Glomerular endothelial cell (primary cell): ENCODE results near the gene SHROOM3. TPM values are rescaled to one million over a fixed set of nuclear protein-coding genes. Genes with fewer than 3 reads are reported as not detected.

ENCODE experiments used
- DNase-seq: peaks from one replicate; pipeline ENCODE4 v3.0.0-alpha.2; 2011; ENCODE audit warnings: low read depth, low spot score; ENCODE audit errors: extremely low read depth
- total RNA-seq: library from RNA; depleted of rRNA; stranded (reverse); fragments of >200 nt; gene quantifications from 2 replicates; pipeline ENCODE4 v1.2.3, GENCODE V29; 2015

The SHROOM3 gene
- total RNA-seq, 1 donor from 2014 or later: 3.8 TPM

DNA sequence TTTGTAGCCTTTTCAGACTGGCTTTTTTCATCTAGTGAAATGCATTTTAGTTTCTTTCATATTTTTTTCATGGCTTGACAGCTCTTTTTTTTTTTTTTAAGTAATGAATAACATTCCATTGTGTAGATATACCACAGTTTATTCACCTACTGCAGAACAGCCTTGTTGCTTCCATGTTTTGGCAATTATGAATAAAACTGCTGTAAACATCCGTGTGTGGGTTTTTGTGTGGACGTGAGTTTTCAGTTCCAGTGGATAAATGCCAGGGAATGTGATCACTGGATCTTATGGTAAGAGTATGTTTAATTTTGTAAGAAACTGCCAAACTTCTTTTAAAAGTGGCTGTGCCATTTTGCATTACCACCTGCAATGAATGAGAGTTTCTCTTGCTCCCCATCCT, 302.2 kb downstream of the SHROOM3 start:
- no peak for DNase-seq

DNA sequence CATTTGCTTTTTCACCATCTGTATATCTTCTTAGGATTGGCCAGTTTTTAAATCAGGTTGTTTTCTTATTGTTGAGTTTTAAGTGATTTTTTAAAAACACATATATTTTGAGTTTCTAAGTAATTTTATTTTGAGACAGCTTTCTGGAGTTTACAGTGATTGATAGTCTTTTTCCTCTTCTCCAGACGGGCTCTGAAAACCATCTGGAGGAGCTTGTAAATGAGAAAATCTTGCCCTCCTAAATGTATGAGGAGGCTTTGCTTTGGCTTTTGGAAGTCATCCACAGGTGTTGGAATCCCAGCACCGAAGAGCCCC, 302.7 kb downstream of the SHROOM3 start:
- no peak for DNase-seq

- DNase-seq: no peak
Observed at GRCh38 chr4:76738086-76738931, 303.3 kb downstream of the SHROOM3 start.

GRCh38 chr4:76740192-76740591, 305.2 kb downstream of the SHROOM3 start:
- DNase-seq: no peak

DNA sequence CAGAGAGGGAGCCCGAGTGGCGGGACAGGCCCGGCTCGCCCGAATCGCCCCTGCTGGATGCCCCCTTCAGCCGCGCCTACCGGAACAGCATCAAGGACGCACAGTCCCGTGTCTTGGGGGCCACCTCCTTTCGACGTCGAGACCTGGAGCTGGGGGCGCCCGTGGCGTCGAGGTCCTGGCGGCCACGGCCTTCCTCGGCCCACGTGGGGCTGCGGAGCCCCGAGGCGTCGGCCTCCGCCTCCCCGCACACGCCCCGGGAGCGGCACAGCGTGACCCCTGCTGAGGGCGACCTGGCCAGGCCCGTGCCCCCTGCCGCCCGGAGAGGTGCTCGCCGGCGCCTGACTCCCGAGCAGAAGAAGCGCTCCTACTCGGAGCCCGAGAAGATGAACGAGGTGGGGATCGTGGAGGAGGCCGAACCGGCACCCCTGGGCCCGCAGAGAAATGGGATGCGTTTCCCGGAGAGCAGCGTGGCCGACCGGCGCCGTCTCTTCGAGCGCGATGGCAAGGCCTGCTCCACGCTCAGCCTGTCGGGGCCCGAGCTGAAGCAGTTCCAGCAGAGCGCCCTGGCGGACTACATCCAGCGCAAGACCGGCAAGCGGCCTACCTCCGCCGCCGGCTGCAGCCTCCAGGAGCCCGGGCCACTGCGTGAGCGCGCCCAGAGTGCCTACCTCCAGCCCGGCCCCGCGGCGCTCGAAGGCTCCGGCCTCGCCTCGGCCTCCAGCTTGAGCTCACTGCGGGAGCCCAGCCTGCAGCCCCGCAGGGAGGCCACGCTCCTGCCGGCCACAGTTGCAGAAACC, 306.0 kb downstream of the SHROOM3 start:
- DNase-seq: no peak

DNA sequence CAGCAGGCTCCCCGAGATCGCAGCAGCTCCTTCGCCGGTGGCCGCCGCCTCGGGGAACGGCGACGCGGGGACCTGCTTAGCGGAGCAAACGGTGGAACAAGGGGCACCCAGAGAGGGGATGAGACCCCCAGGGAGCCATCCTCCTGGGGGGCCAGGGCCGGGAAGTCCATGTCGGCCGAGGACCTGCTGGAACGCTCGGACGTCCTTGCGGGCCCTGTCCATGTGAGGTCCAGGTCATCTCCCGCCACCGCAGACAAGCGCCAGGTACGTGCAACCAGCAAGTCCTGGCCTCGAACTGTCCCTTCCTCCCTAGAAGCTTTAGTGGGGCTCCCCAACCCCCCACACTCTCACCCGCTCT, 306.6 kb downstream of the SHROOM3 start:
- DNase-seq: no peak

- DNase-seq: no peak
Observed at GRCh38 chr4:76744241-76744921, 309.4 kb downstream of the SHROOM3 start.

DNA sequence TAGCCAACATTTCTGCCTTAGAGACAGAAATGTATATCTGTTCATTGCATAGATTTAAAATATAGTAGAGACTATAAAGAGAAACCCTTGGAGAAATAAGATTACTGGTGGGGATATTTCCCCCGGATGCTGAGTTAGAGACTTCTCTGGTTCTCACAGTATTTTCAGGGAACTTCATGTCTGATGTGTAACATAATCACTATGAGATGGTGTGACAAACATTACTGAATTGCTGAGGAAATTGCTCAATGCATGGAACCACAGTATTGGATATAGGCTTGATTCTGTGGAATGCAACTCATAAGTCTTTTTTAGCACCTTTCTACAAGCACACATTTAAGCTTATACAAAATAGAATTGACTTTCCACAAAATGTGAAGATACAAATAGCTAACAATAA, 310.2 kb downstream of the SHROOM3 start:
- no peak for DNase-seq

GRCh38 chr4:76747563-76747962, 312.5 kb downstream of the SHROOM3 start:
- DNase-seq: no peak

GRCh38 chr4:76748649-76749048, 313.6 kb downstream of the SHROOM3 start:
- DNase-seq: no peak

GRCh38 chr4:76749355-76749754, 314.3 kb downstream of the SHROOM3 start:
- DNase-seq: no peak

GRCh38 chr4:76750716-76751115, 315.7 kb downstream of the SHROOM3 start:
- DNase-seq: no peak

DNA sequence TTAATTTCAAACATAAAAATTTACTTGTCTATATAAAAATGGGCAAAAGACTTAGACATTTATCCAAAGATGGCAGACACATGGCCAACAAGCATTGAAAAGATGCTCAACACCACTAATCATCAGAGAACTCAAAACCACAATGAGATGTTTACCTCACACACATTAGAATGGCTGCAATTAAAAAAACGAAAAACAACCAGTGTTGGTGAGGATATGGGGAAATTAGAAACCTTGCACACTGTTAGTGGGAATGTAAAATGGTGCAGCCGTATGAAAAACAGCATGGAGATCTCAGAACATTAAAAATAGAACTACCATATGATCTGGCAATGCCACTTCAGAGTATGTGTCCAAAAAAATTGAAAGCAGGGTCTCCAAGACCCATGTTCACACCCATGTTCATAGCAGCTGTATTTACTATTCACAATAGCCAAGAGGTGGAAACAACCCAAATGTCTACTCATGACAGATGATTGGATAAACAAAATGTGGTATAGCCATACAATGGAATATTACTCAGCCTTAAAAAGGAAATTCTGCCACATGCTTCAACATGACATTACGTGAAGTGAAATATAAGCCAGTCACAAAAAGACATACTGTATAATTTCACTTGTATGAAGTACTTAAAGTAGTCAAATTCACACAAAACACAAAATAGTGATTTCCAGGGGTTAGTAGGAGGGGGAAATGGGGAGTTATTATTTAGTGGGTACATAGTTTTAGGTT, 316.7 kb downstream of the SHROOM3 start:
- no peak for DNase-seq

- no peak for DNase-seq
Observed at GRCh38 chr4:76752861-76753501, 318.0 kb downstream of the SHROOM3 start.

DNA sequence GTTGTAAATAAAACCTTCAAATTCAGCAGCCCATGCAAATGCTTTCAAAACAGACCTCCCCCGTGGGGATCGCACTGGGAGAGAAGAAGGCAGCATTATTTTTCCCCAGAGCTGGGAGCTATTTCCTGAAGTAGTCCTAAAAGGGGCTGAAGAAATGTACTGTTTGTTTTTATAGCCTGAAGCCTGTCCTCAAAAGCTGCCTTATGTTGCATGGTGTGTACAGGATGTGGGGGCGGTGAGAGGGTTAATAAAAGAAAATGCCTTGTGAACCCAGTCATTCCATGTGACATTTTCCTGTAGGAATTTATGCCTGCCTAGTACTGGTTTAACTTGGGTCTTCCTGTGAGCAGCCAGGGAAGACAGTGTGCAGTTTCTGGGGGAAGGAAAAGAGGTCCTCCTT, 318.8 kb downstream of the SHROOM3 start:
- no peak for DNase-seq

- no peak for DNase-seq
Observed at GRCh38 chr4:76754439-76754838, 319.4 kb downstream of the SHROOM3 start.

GRCh38 chr4:76755756-76756155, 320.7 kb downstream of the SHROOM3 start:
- DNase-seq: no peak

DNA sequence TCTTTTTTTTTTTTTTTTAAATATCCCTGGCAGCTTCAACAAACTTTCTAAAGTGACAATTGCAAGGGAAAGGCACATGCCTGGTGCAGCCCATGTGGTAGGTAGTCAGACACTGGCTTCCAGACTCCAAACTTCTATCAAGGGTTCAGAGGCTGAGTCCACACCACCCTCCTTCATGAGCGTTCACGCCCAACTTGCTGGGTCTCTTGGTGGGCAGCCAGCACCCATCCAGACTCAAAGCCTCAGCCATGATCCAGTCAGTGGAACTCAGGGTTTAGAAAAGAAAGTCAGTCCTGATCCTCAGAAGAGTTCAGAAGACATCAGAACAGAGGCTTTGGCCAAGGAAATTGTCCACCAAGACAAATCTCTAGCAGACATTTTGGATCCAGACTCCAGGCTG, 321.4 kb downstream of the SHROOM3 start:
- no peak for DNase-seq

DNA sequence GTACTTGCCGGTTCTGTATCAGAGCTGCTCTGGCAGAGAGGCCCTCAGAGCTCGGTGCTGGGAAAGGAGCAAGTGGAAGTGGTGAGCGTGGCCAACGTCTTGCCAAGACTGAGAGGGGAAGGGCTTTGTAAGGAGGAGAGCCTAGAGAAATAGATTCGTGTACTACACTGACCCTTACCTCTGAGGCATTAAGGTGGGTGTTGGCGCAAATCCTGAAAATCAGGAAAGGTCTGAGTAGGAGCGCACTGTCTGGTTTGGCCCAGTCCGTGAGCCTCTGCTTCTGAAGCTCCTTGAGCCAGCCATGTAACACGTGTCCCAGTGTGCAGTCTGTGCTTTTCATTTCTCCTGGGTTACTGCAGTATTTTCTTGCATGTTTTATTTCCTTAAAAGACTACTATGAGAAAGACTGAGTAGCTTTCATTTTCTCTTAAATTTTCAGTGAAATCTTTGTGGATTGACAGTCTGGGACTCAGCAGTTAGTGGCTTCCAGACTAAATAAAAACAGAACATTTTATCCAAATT, 322.4 kb downstream of the SHROOM3 start:
- DNase-seq: no peak

- DNase-seq: no peak
Observed at GRCh38 chr4:76758290-76758882, 323.4 kb downstream of the SHROOM3 start.
